HCT116 (cell line): ENCODE data around the gene AMBRA1.

Experiments used
- CTCF ChIP-seq, 3 experiments: fragments of 200-600 bp in 1 of 3; sonication (generic) in 1 of 3; IDR thresholded peaks in 2 of 3; conservative IDR thresholded peaks in 1 of 3; 2 replicates each; pipeline ENCODE4 v1.5.1; 2012 to 2017; ENCODE audit warnings: low read depth in 2 of 3, low read length in 2 of 3, antibody characterized with exemption in 1 of 3, borderline replicate concordance in 1 of 3, control low read depth in 1 of 3, mild to moderate bottlenecking in 1 of 3, mixed read lengths in 1 of 3, mixed run types in 1 of 3, moderate library complexity in 1 of 3; ENCODE audit not compliant: insufficient read depth in 1 of 3
- ELF1 ChIP-seq: IDR thresholded peaks from 2 replicates; pipeline ENCODE4 v1.6.1; 2012; ENCODE audit warnings: low read depth, borderline replicate concordance
- EZH2 ChIP-seq: fragments of 200-600 bp; sonication (generic); IDR thresholded peaks from 2 replicates; pipeline ENCODE4 v1.6.1; 2017; ENCODE audit warnings: antibody characterized with exemption, mixed run types
- EZH2phosphoT487 ChIP-seq: fragments of 200-600 bp; IDR thresholded peaks from 2 replicates; pipeline ENCODE4 v1.6.1; 2018; ENCODE audit warnings: antibody characterized with exemption, borderline replicate concordance
- FOSL1 ChIP-seq: IDR thresholded peaks from 2 replicates; pipeline ENCODE4 v1.6.1; 2012; ENCODE audit warnings: low read depth
- MAX ChIP-seq: IDR thresholded peaks from 2 replicates; pipeline ENCODE4 v1.6.1; 2012
- POLR2A ChIP-seq: IDR thresholded peaks from 2 replicates; pipeline ENCODE4 v1.7.0; 2011; ENCODE audit warnings: borderline replicate concordance; ENCODE audit not compliant: insufficient read depth, insufficient read length; ENCODE audit errors: extremely low read depth
- POLR2AphosphoS5 ChIP-seq: IDR thresholded peaks from 2 replicates; pipeline ENCODE4 v1.6.1; 2011; ENCODE audit warnings: mild to moderate bottlenecking, low read depth, low read length, moderate library complexity
- SP1 ChIP-seq: IDR thresholded peaks from 2 replicates; pipeline ENCODE4 v1.6.1; 2012; ENCODE audit warnings: low read depth
- TCF7L2 ChIP-seq: IDR thresholded peaks from 2 replicates; pipeline ENCODE4 v1.7.0; 2011; ENCODE audit warnings: borderline replicate concordance, inconsistent platforms; ENCODE audit not compliant: insufficient read depth, insufficient read length; ENCODE audit errors: extremely low read depth
- ZNF274 ChIP-seq: fragments of 200-500 bp; sonication (Bioruptor generic); IDR thresholded peaks from 2 replicates; pipeline ENCODE4 v1.6.1; 2014; ENCODE audit warnings: mild to moderate bottlenecking, low read depth, low read length, inconsistent platforms

- no peak for TF ChIP-seq EZH2
- TF ChIP-seq CTCF (IDR thresholded peaks at IDR 0.05 in 2 of 3, conservative IDR thresholded peaks at IDR 0.05 in 1 of 3; ENCODE audit: borderline replicate concordance in 1 of 3, insufficient read depth in 1 of 3, low read depth in 2 of 3, low read length in 2 of 3) = no peak
- TF ChIP-seq EZH2phosphoT487 = no peak
- TF ChIP-seq FOSL1 = no peak
- no peak for TF ChIP-seq TCF7L2
- TF ChIP-seq POLR2A = no peak
- TF ChIP-seq MAX = no peak
- TF ChIP-seq SP1 = no peak
- no peak for TF ChIP-seq ELF1
- TF ChIP-seq ZNF274 = no peak
- no peak for TF ChIP-seq POLR2AphosphoS5
These were observed 136.8 kb downstream of the AMBRA1 start for GRCh38 chr11:46457021-46457420.
